T47D (cell line): ENCODE data around the gene SERPINB2.
"Not testable (repeated sequence)": the region's sequence is repeated elsewhere in the genome, so short reads cannot be mapped to it uniquely, and the experiment has no call there.

Source experiments
- DNase-seq, 2 experiments: peaks; one replicate each; pipeline versions ENCODE4 v3.0.0 to v3.0.0-alpha.2; 2011 to 2012; ENCODE audit warnings: low read depth in 1 of 2, low spot score in 1 of 2
- JUND ChIP-seq: IDR thresholded peaks from 2 replicates; pipeline ENCODE4 v1.6.1; 2012; ENCODE audit warnings: low read depth
- in situ Hi-C: cut with HindIII; loops from 2 replicates; pipeline ENCODE4 v1.10.0; 2016; ENCODE audit warnings: low sequenced_read_pairs, low pct_unique_long_range_greater_than_20kb

Gene SERPINB2

GRCh38 chr18:63922049-63922448 lies 34.5 kb downstream of the SERPINB2 start:
- no peak for DNase-seq
- no peak for TF ChIP-seq JUND
- in situ Hi-C loops = no loop called here

- in situ Hi-C loops = no loop called here
- no peak for TF ChIP-seq JUND
- no peak for DNase-seq
These were observed 37.0 kb downstream of the SERPINB2 start for GRCh38 chr18:63924551-63924950.

- DNase-seq = no peak
- in situ Hi-C loops = no loop called here
- TF ChIP-seq JUND = no peak
These were observed 40.8 kb downstream of the SERPINB2 start for GRCh38 chr18:63928331-63928730.

DNA sequence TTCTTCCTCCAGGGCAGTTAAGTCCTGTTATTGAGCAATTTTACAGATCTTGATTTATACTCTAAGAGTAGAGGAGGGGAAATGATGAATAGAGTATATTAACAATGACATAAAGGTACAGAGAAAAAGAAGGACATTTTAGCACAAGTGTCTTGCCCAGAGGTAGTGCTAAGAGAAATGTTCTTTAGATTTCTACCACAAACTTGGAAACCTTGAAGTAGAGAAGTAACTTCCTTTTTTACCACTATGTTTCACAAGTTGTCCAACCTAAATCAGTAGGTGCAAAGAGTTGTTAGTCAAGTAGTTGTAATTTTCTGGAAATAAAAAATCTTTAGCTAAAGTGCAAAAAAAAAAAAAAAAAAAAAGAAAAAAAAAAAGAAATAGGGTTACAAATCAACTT lies 41.9 kb downstream of the SERPINB2 start:
- in situ Hi-C loops, DNase-seq: not testable (repeated sequence)

GRCh38 chr18:63930773-63931354 lies 43.4 kb downstream of the SERPINB2 start:
- in situ Hi-C loops = no loop called here
- no peak for DNase-seq
- no peak for TF ChIP-seq JUND

GRCh38 chr18:63936156-63936931 lies 48.8 kb downstream of the SERPINB2 start:
- in situ Hi-C loops = no loop called here
- DNase-seq = peak; percentile 47 to 79
- no peak for TF ChIP-seq JUND

GRCh38 chr18:63936932-63937393 lies 49.5 kb downstream of the SERPINB2 start:
- in situ Hi-C loops = no loop called here
- DNase-seq = no peak
- TF ChIP-seq JUND = no peak

- TF ChIP-seq JUND = no peak
- no peak for DNase-seq
- in situ Hi-C loops = no loop called here
These were observed 52.5 kb downstream of the SERPINB2 start for GRCh38 chr18:63940008-63940407.

- in situ Hi-C loops, DNase-seq: not testable (repeated sequence)
These were observed 53.1 kb downstream of the SERPINB2 start for GRCh38 chr18:63940543-63941050.

DNA sequence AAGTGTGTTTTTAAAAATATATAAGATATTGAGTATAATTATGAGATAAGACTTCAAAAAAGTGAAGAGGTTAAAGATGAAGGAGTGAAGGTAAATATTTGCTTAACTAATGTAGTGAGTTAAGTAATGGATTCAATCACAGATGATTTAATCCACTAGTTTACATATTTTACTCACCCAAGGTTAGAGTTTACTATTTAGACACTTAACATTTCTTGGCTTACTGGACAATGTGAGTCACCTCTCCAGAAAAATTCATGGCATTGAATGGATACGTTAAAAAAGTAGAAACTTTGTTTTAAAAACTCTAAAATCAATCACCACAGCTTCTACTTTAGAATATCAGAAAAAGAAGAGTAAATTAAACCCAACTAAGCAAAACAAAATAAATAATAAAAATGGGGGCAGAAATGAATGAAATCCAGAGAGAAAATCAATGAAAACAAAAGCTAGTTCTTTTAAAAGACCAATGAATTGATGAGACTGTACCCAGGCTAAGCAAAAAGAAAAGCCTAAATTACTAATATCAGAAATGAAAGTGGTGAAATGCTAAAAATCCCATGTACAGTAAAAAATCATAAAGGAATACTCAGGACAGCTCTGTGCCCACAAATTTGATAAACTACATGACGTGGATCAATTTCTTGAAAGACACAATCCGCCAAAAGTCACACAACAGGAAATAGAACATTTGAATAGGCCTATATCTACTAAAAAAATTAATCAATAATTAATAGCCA lies 59.7 kb downstream of the SERPINB2 start:
- in situ Hi-C loops = no loop called here

DNA sequence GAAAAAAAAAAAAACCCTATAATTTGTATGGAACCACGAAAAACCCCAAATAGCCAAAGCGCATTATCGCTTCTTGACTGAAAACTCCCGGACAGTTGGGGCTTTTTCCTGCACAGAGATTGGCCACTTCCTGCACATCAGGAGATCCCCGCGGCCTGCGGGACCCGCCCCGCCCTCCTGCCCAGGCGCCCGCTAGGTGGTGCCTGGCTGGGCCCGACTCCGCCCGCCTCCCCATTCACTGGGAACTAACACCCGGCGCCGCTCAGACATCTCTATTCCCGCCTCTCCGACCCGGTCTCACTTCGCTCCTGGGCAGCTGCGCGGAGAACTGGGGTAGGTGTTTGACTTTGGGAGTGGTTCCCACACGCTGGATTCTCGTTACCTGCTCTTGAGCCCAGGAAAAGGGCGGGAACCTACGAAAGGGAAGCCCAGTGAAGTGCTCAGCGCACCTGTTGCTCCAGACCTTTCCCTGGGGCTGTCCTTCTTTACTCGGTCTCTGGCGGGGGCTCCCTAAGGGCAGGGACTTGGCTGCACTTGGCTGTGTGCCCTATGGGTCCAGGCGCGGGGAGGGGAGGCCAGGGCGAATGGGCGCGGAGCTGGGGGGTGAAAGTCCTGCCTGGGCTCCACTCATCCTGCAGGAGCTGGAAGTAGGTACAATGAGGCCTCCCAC lies 61.7 kb downstream of the SERPINB2 start, which contains the start of gene HMSD:
Gene HMSD, plus strand, starts transcription at position 234 of the 670 bp plus-strand sequence. CDS start 4,155 bp downstream, outside the sequence.
- in situ Hi-C loops = no loop called here
- TF ChIP-seq JUND = no peak
- peak; percentile 15 to 37 for DNase-seq

More for the DNA sequence above, 59.7 kb downstream of the SERPINB2 start:
- TF ChIP-seq JUND = no peak
- DNase-seq = no peak

- no peak for TF ChIP-seq JUND
- no peak for DNase-seq
- in situ Hi-C loops = no loop called here
These were observed 63.8 kb downstream of the SERPINB2 start for GRCh38 chr18:63951302-63951705.
